Astrocyte (in vitro differentiated cells and primary cell): ENCODE results near the gene TRAP1.

ENCODE experiments used
- CTCF ChIP-seq: IDR thresholded peaks from 2 replicates; pipeline ENCODE4 v1.5.1; 2011; ENCODE audit warnings: low read depth, mild to moderate bottlenecking, inconsistent platforms, low read length, moderate library complexity; ENCODE audit not compliant: insufficient read depth
- EZH2 ChIP-seq: IDR thresholded peaks from 2 replicates; pipeline ENCODE4 v1.6.1; 2012; ENCODE audit warnings: mild to moderate bottlenecking, low read length, inconsistent platforms; ENCODE audit not compliant: insufficient read depth

DNA sequence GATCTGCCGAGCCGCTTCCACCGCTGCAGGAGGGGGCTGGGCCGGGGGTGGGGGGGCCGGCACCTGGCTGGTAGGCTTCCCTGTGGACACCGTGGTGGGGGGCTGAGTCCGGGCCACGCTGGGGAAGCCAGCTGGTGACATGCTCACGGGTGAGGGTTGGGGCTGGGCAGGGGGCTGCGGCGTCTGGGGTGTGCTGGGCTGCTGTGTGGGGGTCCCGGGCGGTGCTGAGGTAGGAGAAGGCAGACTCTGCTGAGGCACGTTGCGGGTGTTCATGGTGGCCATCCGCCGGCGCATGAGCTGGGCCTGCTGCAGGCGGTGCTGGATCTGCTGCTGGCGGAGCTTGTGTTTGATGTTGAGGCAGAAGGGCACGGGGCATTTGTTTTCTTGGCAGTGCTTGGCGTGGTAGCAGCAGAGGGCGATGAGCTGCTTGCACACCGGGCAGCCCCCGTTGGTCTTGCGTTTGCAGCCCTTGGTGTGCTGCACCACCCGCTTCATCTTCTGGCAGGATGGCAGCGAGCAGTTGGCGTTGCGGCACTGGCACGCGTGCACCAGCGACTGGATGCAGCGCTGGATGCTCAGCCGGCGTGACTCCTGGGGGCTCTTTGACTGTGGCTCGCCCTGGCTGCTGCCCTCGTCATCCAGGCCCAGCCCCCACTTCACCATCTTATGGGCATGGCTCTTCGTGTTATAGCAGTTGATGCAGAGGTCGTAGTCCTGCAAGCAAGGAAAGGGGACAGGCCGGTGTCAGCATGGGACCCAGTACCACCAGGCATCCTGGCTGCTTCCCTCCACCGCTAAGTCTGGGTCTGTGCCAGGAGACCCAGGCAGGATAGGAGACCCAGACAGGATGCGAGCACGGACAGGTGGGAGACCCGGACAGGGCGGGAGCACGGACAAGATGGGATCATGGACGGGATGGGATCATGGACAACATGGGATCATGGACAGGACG is 12.1 kb upstream of the TRAP1 start:
- TF ChIP-seq CTCF (no peak), EZH2 (no peak)
